Epithelial cell of prostate (primary cell): Measurements from ENCODE around the gene COL2A1.

ENCODE experiments used
- DNase-seq: peaks from one replicate; pipeline ENCODE4 v3.0.0-alpha.2; 2011; ENCODE audit warnings: low read depth, low spot score
- H3K27ac ChIP-seq: fragments of 450-650 bp; 2 replicates; pipeline ENCODE4 v1.5.1; 2017; ENCODE audit warnings: mild to moderate bottlenecking

The COL2A1 gene

GRCh38 chr12:47993491-47993890 is 10.8 kb downstream of the COL2A1 start:
- no peak overlapping the region for H3K27ac ChIP-seq
- no peak for DNase-seq

GRCh38 chr12:47992776-47993175 is 11.5 kb downstream of the COL2A1 start:
- H3K27ac ChIP-seq, result no peak overlapping the region
- DNase-seq, result no peak

- H3K27ac ChIP-seq, result no peak overlapping the region
- no peak for DNase-seq
These were observed 12.9 kb downstream of the COL2A1 start for GRCh38 chr12:47991106-47992061.

GRCh38 chr12:47990351-47991105 is 13.7 kb downstream of the COL2A1 start:
- no peak overlapping the region for H3K27ac ChIP-seq
- DNase-seq, result no peak

GRCh38 chr12:47989666-47990065 is 14.6 kb downstream of the COL2A1 start:
- DNase-seq, result no peak
- H3K27ac ChIP-seq, result no peak overlapping the region

GRCh38 chr12:47989023-47989417 is 15.3 kb downstream of the COL2A1 start:
- DNase-seq, result no peak
- H3K27ac ChIP-seq, result no peak overlapping the region

- no peak overlapping the region for H3K27ac ChIP-seq
- no peak for DNase-seq
These were observed 15.9 kb downstream of the COL2A1 start for GRCh38 chr12:47988073-47989022.

GRCh38 chr12:47987411-47988072 is 16.7 kb downstream of the COL2A1 start:
- no peak overlapping the region for H3K27ac ChIP-seq
- no peak for DNase-seq

- no peak for DNase-seq
- H3K27ac ChIP-seq, result no peak overlapping the region
These were observed 17.4 kb downstream of the COL2A1 start for GRCh38 chr12:47986832-47987231.

- no peak for DNase-seq
- H3K27ac ChIP-seq, result no peak overlapping the region
These were observed 18.0 kb downstream of the COL2A1 start for GRCh38 chr12:47986291-47986660.

- no peak overlapping the region for H3K27ac ChIP-seq
- no peak for DNase-seq
These were observed 18.5 kb downstream of the COL2A1 start for GRCh38 chr12:47985596-47986290.

- H3K27ac ChIP-seq, result no peak overlapping the region
- DNase-seq, result no peak
These were observed 19.9 kb downstream of the COL2A1 start for GRCh38 chr12:47984331-47984801.

- DNase-seq, result no peak
- no peak overlapping the region for H3K27ac ChIP-seq
These were observed 20.6 kb downstream of the COL2A1 start for GRCh38 chr12:47983541-47984115.

- no peak overlapping the region for H3K27ac ChIP-seq
- no peak for DNase-seq
These were observed 21.5 kb downstream of the COL2A1 start for GRCh38 chr12:47982770-47983169.

GRCh38 chr12:47982311-47982710 is 22.0 kb downstream of the COL2A1 start:
- H3K27ac ChIP-seq, result no peak overlapping the region
- no peak for DNase-seq

GRCh38 chr12:47981496-47982260 is 22.6 kb downstream of the COL2A1 start:
- DNase-seq, result no peak
- H3K27ac ChIP-seq, result no peak overlapping the region

- no peak for DNase-seq
These were observed 23.3 kb downstream of the COL2A1 start for GRCh38 chr12:47980779-47981495.

More at GRCh38 chr12:47980779-47981495, 23.3 kb downstream of the COL2A1 start:
- H3K27ac ChIP-seq, result no peak overlapping the region
